HTERT RPE-1 (cell line): ENCODE results near the gene E2F2.

Source experiments
- in situ Hi-C: fragments of 300-500 bp; cut with MboI; formaldehyde crosslinking; loops from 4 replicates; pipeline ENCODE4 v1.14.3; 2020; ENCODE audit warnings: low sequenced_read_pairs

Gene E2F2, protein sequence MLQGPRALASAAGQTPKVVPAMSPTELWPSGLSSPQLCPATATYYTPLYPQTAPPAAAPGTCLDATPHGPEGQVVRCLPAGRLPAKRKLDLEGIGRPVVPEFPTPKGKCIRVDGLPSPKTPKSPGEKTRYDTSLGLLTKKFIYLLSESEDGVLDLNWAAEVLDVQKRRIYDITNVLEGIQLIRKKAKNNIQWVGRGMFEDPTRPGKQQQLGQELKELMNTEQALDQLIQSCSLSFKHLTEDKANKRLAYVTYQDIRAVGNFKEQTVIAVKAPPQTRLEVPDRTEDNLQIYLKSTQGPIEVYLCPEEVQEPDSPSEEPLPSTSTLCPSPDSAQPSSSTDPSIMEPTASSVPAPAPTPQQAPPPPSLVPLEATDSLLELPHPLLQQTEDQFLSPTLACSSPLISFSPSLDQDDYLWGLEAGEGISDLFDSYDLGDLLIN

DNA sequence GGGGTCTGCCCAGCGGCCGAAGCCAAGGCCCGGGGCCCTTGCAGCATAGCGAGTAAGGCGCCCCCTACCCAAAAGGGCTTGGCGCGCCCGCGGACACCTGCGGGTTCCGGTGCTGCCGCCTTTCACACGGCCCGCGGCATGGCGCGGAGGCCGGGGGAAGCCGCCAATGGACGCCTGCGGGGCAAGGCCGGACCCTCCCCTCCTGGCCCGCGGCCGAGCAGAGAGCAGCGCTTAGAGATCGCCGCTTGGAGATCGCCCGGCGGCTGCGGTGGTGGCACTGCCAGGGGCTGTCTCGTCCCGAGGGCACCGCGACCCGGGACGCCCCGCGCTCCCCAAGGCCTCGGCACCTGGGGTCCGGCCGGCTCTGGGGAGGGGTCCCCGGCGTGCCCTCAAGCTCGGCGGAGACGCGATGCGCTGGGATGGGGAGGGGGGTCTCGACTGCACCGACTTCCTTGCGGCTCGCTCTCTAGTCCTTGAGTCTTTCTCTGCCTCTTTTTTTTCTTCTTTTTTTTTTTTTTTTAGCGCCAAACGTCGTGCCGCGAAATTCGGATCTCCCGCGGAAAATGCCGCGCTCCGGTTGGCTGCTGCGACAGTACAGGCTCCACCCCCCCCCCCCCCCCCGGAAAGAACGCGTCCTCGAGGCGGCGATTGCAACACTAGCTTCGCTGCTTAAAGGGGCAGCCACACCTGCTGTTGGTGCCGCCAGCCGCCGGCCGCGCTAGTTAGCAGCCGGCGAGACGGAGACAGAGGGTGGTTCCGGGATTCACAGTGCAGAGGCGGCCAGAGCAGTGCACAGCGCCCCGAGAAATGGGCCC lies at the start of gene E2F2:
Gene E2F2 (minus strand): TSS at position 487 of the 815 bp plus-strand sequence. CDS start 440 bp downstream, at position 47.
- in situ Hi-C loops, result no loop called here

DNA sequence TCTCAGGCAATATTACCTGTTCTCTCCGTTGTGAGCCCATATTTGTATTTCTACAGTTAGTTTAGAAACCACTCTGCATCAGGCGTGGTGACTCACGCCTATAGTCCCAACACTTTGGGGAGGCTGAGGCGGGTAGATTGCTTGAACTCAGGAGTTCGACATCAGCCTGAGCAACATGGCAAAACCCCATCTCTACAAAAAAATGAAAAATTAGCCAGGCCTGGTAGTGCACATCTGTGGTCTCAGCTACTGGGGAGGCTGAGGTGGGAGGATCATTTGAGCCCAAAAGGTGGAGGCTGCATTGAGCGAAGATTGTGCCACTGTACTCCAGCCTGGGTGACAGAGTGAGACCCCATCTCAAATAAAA lies 47.9 kb upstream of the E2F2 start:
- in situ Hi-C loops, result no loop called here

DNA sequence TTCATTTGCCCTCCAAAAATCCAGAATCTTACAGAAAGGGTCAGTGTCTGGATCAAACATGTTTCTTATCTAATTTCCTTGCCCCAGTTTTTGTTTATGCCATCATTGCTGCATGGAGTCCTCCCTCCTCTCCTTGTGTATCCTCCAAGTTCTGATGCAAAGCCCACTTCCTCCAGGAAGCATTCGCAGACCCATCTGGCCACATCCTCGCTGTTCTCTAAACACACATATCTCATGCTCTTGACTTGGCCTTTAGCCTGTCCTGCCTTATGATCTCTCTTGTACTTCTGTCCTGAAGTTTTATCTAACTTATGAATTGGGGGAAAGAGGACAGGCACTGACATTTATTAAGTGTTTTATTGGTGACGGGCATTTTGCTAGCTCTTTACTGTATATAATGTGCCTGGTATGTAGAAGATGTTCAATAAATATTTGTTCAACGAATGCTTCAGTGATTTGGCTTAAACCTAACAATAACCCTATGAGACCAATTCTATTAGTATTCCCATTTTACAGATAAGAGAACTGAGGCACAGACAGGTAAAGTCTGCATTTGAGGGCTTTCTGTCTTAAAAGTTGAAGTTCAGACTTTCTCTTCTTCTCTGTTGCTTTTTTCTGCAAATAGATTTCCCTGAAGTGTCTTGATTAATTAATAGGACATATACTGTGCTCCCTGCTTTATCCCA lies 47.4 kb upstream of the E2F2 start:
- in situ Hi-C loops, result no loop called here

DNA sequence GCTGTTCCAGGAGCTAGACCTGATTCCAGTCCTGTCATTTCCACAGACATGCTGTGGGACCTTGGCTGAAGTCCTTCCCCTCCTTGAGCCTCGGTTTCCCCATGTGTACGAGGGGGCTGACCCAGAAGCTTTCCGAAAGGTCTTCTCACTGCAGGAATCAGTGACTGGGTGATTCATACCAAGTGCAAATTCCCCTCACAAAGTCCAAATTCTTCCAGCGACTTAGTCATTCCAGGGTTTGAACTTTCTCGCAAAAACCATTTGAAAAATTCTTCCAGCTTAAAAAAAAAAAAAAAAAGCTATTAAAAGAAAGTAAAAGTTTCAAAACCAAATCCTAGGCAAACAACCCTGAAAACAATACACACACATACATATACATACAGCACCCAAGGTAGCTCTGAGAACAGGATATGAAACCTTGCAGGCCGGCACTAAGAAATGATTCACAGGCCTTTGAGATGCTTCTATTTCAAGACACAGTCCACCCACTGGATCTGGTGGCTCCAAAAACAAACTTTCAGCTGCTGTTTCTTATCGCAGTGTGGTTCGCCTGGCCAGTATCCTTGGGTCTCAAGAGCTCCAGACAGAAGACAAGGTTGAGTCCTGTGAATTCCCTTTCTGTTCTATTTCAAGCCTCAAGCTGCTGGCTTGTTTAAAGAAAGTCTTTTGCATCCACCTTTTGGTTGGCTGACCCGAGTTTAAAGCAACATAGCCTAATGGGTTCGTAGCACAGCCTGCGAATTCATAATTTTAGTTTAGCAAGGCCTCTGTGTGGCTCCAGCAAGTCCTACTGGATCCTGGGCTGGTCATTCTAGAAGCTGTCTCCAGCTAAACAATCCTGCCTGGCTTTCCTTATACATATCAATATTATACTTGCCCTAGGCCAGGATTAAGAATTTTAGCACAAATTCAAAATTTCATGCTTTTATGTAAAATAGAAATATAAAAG lies 46.3 kb upstream of the E2F2 start:
- in situ Hi-C loops, result no loop called here

DNA sequence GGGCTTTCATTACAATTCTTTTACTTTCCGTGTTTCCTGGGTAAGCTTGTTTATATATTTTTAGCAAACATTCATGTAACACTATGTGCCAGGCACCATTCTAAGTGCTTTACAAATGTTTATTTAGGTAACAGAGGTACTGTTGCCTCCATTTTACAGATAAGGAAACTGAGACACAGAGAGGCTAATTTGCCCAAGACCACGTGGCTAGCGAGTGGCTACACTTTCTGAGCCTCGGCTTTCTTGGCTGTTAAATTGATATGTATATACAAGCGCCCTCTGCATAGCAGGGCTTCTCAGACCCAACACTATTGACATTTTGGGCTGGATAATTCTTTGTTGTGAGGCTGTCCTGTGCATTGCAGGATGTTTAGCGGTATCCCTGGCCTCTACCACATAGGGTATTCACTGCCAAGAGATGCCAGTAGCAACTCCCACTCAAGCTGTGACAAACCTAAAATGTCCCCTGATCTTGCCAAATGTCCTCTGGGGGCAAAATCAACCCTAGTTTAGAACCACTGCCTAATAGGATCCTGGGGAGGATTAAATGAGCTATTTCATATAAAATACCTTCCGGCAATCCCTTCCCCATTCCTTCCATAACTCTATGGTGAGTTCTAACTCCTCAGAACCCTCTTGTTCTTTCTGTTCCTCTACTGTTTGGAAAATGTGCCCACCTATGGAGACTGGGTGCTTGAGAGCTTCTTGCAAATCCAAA lies 45.5 kb upstream of the E2F2 start:
- in situ Hi-C loops, result no loop called here

DNA sequence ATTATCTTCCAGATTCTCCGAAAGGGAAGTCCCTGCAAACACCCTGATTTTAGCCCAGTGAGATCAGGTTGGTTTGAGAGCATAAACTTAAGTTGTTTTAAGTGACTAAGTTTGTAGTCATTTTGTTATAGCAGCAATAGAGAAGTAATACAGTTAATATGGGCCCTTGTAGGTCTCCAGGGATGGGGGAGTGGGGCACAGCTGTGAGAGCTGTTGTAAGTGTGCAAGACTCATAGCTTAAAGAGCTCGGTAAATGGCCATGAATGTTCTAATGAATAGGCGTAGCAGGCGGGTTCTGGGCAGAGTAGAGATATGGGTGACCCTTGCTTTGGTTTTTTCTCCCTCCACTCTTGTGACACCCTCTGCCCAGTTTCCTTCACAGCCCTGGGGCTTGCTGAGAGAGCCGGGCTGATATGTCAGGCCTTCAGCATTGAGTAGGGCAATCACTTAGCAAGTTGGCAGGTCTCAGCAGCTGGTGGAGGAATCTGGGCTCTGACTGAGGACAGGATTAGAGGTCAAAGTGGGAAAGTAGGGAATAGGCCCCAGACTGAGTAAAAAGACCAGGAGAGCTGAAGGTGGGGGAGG lies 44.3 kb upstream of the E2F2 start:
- in situ Hi-C loops, result no loop called here

DNA sequence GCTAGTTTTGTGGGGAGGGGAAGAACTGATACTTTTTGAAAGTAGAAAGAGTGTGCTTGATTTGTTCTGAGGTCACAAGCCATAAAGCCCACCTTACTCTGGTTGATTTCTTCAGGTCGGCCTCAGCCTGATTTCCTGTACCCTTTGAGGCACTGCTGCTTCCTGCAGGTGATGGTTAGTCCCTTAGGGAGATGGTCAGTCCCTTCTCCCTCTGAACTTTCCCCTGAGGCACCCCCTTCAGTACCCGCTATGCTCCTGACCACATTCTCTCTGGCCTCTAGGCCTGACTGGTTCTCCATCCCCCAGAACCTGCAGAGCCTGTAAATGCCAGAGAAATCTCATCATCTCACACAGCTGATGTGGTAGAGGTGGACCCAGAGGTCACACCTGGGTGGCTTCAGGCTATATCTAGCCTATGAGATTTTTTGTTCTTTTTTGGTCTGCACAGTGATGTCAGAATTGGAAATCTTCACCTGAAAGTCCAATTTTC lies 43.3 kb upstream of the E2F2 start:
- in situ Hi-C loops, result no loop called here

DNA sequence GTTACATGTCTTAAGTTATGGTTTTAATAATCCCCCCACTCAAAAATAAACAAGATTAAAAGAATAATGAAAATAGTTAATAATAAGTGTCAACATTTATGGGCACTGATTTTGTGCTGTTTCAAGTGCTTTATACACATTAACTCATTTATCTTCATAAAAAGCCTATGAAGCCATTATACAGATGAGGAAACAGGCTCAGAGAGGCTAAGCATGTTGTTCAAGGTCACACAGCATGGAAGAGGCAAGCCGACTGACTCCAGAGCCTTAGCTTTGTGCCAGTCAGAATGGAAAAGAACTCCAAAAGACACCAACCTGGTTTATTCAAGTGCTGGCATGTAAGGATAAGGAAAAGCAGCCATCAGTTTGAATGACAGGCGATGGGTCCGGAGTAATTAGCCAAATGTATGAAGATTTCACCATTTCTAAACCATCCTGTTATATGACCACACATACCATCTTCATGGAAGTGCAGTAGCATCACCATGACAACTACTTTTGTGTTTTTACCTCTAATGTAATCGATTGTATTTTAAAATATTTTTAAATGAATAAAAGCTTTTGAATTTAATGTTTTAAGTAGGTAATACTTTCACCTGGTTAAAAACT lies 42.6 kb upstream of the E2F2 start:
- in situ Hi-C loops, result no loop called here

DNA sequence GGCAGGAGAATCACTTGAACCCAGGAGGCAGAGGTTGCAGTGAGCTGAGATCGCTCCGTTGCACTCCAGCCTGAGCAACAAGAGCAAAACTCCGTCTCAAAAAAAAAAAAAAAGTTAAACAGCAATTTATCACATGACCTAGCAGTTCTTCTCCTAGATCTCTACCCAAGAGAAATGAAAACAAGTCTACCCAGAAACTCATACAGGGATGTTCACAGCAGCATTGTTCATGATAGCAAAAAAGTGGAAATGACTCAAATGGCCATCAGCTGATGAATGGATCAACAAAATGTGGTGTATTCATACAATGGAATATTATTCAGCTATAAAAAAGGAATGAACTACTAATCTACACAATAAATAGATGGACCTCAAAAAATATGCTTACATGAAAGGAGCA lies 40.4 kb upstream of the E2F2 start:
- in situ Hi-C loops, result no loop called here

DNA sequence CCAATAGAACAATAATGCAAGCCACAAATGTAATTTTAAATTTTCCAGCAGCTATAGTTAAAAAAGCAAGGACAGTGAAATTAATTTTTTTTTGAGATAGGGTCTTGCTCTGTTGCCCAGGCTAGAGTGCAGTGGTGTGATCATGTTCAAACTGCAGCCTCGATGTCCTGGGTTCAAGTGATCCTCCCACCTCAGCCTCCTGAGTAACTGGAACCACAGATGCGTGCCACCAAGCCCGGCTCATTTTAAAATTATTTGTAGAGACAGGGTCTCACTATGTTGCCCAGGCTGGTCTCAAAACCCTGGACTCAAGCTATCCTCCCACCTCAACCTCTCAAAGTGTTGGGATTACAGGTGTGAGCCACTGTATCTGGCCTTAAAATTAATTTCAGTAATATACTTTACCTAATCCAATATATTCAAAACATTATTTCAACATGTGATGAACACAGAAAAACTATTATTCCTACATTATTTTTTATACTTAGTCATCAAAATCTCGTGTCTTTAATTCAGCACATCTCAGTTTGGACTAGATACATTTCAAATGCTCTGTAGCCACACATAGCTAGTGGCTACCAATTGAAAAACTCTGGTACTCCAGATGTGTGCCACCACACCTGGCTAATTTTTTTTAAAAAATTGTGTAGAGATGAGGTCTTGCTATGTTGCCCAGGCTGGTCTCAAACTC lies 39.1 kb upstream of the E2F2 start:
- in situ Hi-C loops, result no loop called here

DNA sequence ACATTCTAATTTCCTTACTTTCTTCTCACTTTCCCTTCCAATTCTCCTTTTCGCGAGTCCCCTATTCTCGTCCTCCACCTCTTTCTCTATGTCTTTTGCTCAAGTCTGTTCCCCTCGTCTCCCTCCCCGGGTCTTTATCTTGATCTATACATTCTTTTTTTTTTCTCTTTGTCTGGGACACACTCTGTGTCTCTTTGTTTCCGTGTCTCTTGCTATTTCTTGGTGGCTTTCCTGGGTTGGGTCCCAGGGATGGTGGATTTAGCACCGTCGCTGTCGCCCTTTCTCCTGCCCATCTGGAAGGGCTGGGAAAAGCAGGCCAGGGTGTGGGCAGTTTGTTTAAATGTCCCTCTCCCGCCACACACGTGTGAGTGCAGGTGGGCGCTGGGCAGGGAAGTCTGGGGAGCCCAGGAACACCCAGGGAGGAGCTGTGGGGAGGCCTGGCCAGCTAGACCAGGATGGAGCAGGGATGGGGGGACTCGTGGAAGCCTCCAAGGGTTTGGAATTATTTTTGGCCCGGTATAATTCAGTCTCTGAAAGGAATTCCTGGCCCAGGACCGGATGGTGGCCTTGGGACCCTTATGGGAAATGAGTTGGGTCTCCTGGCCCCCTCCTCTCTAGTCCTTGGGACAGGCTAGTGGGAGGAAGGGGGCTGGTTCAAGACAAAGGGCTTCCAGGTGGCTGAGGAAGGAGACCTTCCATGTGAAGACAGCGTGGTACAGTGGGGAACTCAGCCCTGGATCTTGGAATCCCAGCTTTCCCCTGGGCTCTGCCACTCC lies 37.8 kb upstream of the E2F2 start:
- in situ Hi-C loops, result no loop called here

DNA sequence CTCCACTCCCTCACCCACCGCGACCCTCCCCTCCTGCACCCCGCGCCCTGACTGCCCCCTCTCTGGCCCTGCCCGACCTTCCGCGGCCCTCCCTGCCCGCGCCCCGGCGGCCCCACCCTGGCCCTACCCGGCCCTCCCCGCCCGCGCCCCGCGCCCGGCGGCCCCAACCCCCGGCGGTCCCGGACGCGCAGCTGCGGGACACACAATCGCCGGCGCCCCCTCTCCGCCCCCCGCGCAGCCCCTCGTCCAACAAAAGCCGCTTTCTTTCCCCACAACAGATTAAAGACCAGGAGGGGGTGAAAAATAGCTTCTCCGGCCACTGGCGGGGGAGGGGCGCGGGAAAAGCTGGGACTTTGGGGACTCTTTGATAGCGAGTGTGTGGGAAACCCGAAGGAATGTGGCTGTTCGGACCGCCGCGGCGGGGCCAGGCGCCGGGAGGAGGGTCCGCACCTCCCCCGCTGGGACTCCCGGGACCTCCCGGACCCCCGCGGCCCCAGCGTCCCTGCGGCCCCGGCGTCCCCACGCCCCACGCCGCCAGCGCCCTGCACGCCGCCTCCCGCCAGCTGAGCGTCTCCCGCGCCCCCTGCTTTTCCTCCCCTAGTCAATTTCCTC lies 37.1 kb upstream of the E2F2 start:
- in situ Hi-C loops, result no loop called here

DNA sequence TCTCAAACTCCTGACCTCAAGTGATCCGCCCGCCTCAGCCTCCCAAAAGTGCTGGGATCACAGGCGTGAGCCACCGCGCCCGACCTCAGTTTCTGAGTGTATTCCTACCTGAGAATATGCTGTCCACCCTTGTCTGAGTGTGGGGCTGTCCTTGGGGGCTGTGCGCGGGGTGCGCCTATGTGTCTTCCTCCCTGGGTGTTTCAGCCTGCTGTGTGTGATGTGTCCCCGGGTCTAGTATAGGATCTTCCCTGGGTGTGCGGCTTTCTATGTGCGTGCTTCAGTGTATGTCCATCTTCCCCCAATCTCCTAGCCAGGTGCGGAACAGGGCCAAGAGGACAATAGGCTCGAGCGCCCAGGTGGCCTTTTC lies 36.6 kb upstream of the E2F2 start:
- in situ Hi-C loops, result no loop called here

DNA sequence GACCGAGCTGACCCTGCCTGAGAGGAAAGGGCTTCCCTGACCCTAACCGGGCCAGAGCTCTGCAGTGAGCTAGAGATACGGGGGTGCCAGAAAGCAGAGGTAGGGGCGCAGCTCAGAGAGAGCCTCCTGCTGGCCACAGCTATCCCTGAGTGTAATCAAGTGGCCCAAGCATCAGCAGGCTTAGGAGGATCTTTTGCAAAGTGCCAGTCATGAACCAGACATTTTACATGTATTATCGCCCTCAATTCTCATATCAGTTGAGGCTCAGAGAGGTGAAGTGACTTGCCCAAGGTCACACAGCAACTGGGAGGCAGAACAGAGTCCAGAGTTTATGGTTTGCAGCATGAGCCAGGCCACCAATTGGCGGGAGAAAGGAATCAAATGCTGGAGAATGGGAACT lies 35.3 kb upstream of the E2F2 start:
- in situ Hi-C loops, result no loop called here

DNA sequence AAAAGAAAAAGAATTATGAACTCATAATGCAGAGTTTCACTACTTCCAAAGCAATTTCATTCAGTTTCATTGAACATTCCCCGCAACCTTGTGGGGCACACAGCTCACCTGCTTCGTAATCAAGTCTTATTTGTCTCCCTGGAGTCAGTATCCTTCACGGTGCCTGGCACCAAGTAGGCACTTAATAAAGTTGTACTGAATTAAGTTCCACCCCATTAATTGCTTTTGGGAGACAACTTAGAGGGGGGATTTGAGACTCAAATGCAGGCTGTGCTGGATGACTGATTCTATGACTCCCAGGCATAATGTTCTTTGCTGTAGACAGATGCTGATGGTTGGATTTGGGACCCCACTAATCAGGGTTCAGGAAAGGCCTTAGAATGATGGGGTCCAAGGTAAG lies 34.7 kb upstream of the E2F2 start:
- in situ Hi-C loops, result no loop called here

DNA sequence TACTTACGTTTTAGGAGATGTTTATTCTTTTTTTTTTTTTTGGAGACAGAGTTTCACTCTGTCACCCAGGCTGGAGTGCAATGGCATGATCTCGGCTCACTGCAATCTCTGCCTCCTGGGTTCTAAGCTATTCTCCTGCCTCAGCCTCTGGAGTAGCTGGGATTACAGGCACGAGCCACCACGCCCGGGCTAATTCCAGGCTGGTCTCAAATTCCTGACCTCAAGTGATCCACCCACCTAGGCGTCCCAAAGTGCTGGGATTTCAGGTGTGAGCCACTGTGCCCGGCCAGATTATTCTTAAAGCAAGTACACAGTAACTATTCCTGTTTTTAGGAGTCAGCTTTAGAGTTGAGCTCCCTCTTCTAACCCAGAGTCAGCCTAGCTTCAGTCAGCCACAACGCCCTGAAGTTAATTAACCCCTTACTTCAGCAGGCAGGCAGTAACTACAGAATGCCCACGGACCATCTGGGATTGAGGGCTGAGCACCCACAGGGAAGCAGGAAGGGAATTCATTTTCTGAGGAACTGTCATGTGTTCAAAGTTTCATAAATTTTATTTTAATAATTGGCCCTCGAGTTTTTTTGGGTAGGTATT lies 33.6 kb upstream of the E2F2 start:
- in situ Hi-C loops, result no loop called here
